Tibial artery (tissue), 4 donors: ENCODE data around the gene MPP7.

ENCODE experiments used
- DNase-seq, 2 donors: peaks; one replicate each; pipeline ENCODE4 v3.0.0-alpha.2; 2019
- H3K27ac ChIP-seq, 2 donors: fragments of 200-600 bp; sonication (generic) in 1 of 2; 1 replicate in 1 of 2; 2 replicates in 1 of 2; pipeline ENCODE4 v1.5.1; 2018 to 2019; ENCODE audit warnings: mild to moderate bottlenecking in 1 of 2
- H3K27me3 ChIP-seq, 2 donors: fragments of 200-600 bp; sonication (generic) in 1 of 2; one replicate each; pipeline versions ENCODE4 v1.5.1 to v1.6.0; 2016 to 2019
- H3K36me3 ChIP-seq, 3 donors: fragments of 200-600 bp; sonication (generic) in 2 of 3; one replicate each; pipeline ENCODE4 v1.5.1; 2016 to 2019; ENCODE audit warnings: mild to moderate bottlenecking in 2 of 3
- H3K4me1 ChIP-seq, 4 donors: fragments of 200-600 bp; sonication (generic) in 2 of 4; 1 replicate in 3 of 4; 2 replicates in 1 of 4; pipeline ENCODE4 v1.5.1; 2016 to 2019
- H3K4me3 ChIP-seq, 2 donors: fragments of 200-600 bp; sonication (generic) in 1 of 2; 1 replicate in 1 of 2; 2 replicates in 1 of 2; pipeline ENCODE4 v1.5.1; 2018 to 2019; ENCODE audit warnings: mild to moderate bottlenecking in 2 of 2
- H3K9me3 ChIP-seq, 3 donors: fragments of 200-600 bp; sonication (generic) in 1 of 3; one replicate each; pipeline ENCODE4 v1.5.1; 2016 to 2019
- intact Hi-C: fragments of 100-400 bp; cut with DNase I; formaldehyde crosslinking; loops from one replicate; pipeline ENCODE4 v1.15.0; 2023; ENCODE audit warnings: low total_unique reads
- TF ChIP-seq, protein P1 (sequence below), 2 experiments: fragments of 200-600 bp in 1 of 2; fragments of 450-650 bp in 1 of 2; IDR thresholded peaks; one replicate each; pipeline ENCODE4 v1.5.1; 2017 to 2019; ENCODE audit warnings: antibody characterized with exemption in 2 of 2, mild to moderate bottlenecking in 1 of 2, moderate library complexity in 1 of 2

MPP7 gene

GRCh38 chr10:28296023-28296422 lies 6.8 kb downstream of the MPP7 start:
- no peaks in the 10 kb centered on the region for H3K9me3 ChIP-seq
- TF ChIP-seq, protein P1, sequence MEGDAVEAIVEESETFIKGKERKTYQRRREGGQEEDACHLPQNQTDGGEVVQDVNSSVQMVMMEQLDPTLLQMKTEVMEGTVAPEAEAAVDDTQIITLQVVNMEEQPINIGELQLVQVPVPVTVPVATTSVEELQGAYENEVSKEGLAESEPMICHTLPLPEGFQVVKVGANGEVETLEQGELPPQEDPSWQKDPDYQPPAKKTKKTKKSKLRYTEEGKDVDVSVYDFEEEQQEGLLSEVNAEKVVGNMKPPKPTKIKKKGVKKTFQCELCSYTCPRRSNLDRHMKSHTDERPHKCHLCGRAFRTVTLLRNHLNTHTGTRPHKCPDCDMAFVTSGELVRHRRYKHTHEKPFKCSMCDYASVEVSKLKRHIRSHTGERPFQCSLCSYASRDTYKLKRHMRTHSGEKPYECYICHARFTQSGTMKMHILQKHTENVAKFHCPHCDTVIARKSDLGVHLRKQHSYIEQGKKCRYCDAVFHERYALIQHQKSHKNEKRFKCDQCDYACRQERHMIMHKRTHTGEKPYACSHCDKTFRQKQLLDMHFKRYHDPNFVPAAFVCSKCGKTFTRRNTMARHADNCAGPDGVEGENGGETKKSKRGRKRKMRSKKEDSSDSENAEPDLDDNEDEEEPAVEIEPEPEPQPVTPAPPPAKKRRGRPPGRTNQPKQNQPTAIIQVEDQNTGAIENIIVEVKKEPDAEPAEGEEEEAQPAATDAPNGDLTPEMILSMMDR (IDR thresholded peaks at IDR 0.05), result no peak
- no peaks in the 10 kb centered on the region for H3K36me3 ChIP-seq
- intact Hi-C loops, result no loop called here
- no peak for DNase-seq
- H3K27me3 ChIP-seq, result no peaks in the 10 kb centered on the region
- peak overlapping the region in 1 of 2 donors; percentile 12 for H3K4me3 ChIP-seq
- peak overlapping the region; percentile 75 to 99 for H3K27ac ChIP-seq
- H3K4me1 ChIP-seq, result peaks cover 0 to 100% (median 39%) of the 10 kb centered on the region in 4 donors

- H3K27ac ChIP-seq, result peak overlapping the region; percentile 75 to 99
- intact Hi-C loops, result no loop called here
- TF ChIP-seq, protein P1 (IDR thresholded peaks at IDR 0.05), result no peak
Measured at GRCh38 chr10:28295336-28295735, 7.5 kb downstream of the MPP7 start.

DNA sequence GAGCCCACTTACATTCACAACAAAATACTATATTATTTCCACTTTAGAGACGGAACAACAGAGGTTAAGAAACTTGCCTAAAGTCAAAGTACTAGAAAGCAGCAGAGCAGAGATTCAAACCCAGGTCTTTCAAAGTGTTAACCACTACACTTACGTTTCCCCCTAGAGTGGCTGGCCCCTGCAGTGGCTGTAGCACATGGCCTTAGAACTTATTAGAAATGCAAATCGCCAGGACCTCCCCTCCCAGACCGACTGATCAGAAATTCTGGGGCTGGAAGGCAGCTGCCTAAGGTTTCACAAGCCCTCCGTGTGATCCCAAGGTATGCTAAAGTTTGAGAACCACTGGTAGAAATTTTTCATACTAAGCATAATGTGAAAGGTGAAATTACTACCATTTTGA lies 8.1 kb downstream of the MPP7 start:
- H3K9me3 ChIP-seq, result no peaks in the 10 kb centered on the region
- H3K27me3 ChIP-seq, result no peaks in the 10 kb centered on the region
- peak overlapping the region; percentile 10 to 12 for H3K4me3 ChIP-seq
- H3K4me1 ChIP-seq, result peaks cover 0 to 100% (median 39%) of the 10 kb centered on the region in 4 donors
- H3K27ac ChIP-seq, result peak overlapping the region; percentile 75 to 99
- intact Hi-C loops, result no loop called here
- no peak for DNase-seq
- no peaks in the 10 kb centered on the region for H3K36me3 ChIP-seq
- TF ChIP-seq, protein P1 (IDR thresholded peaks at IDR 0.05), result no peak

More at GRCh38 chr10:28295336-28295735, 7.5 kb downstream of the MPP7 start:
- Histone ChIP-seq H3K4me1 (peaks cover 0 to 100% (median 39%) of the 10 kb centered on the region in 4 donors), H3K9me3 (no peaks in the 10 kb centered on the region), H3K4me3 (peak overlapping the region; percentile 10 to 12), H3K36me3 (no peaks in the 10 kb centered on the region), H3K27me3 (no peaks in the 10 kb centered on the region)
- no peak for DNase-seq

DNA sequence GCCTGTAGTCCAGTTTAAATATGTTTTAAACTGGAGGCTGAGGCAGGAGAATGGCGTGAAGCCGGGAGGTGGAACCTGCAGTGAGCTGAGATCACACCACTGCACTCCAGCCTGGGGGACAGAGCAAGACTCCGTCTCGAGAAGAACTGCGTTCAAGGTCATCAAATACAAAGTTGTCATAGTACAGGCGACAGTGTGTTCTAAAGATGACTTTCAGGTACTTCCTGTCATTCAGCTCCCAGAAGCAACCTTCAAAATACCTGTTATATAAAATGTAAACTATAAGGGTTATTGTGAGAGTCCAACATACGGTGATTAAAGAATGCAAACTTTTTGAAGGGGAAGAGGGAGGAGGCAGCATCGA lies 8.7 kb downstream of the MPP7 start:
- DNase-seq, result no peak
- Histone ChIP-seq H3K4me1 (peaks cover 0 to 100% (median 39%) of the 10 kb centered on the region in 4 donors), H3K4me3 (peak overlapping the region in 1 of 2 donors; percentile 12), H3K36me3 (no peaks in the 10 kb centered on the region), H3K9me3 (no peaks in the 10 kb centered on the region), H3K27ac (peak overlapping the region; percentile 75 to 99), H3K27me3 (no peaks in the 10 kb centered on the region)
- TF ChIP-seq, protein P1 (IDR thresholded peaks at IDR 0.05), result no peak
- intact Hi-C loops, result no loop called here

- peak overlapping the region in 1 of 2 donors; percentile 12 for H3K4me3 ChIP-seq
- H3K36me3 ChIP-seq, result no peaks in the 10 kb centered on the region
- peaks cover 0 to 100% (median 37%) of the 10 kb centered on the region in 4 donors for H3K4me1 ChIP-seq
- TF ChIP-seq, protein P1 (IDR thresholded peaks at IDR 0.05), result no peak
- no peaks in the 10 kb centered on the region for H3K27me3 ChIP-seq
- intact Hi-C loops, result no loop called here
- H3K9me3 ChIP-seq, result no peaks in the 10 kb centered on the region
- H3K27ac ChIP-seq, result peak overlapping the region; percentile 75 to 99
- no peak for DNase-seq
Measured at GRCh38 chr10:28293236-28294168, 9.4 kb downstream of the MPP7 start.
